ENCODE data around the gene BBIP1. TPM values are rescaled to one million over a fixed set of nuclear protein-coding genes. Genes with fewer than 3 reads are reported as not detected.

The BBIP1 gene
- polyA plus RNA-seq, 1 donor from 2014 or later = 73.3 TPM

GRCh38 chr10:110915035-110915434 lies 3.9 kb downstream of the BBIP1 start:
- Histone ChIP-seq H3K79me2 (replicated peaks; ENCODE audit: insufficient read depth, low read length) (peaks cover 14% of the 10 kb centered on the region), H3K4me3 (ENCODE audit: low read length) (no peak overlapping the region), H3K4me2 (ENCODE audit: low read length) (no peak overlapping the region), H2AFZ (ENCODE audit: low read depth, low read length) (no peak overlapping the region), H3K36me3 (ENCODE audit: insufficient read depth, low read length) (no peaks in the 10 kb centered on the region), H3K27me3 (ENCODE audit: insufficient read depth, low read depth, low read length) (no peaks in the 10 kb centered on the region), H3K9me3 (ENCODE audit: low read length) (no peaks in the 10 kb centered on the region), H3K9me2 (ENCODE audit: insufficient read depth, low read length) (no peaks in the 10 kb centered on the region), H3K9ac (ENCODE audit: low read length) (no peak overlapping the region), H3K27ac (ENCODE audit: low read length) (no peak overlapping the region), H3F3A (ENCODE audit: insufficient read depth, low read length, poor library complexity, severe bottlenecking) (no peaks in the 10 kb centered on the region), H4K20me1 (ENCODE audit: insufficient read depth) (no peaks in the 10 kb centered on the region)
- TF ChIP-seq RAD21 (conservative IDR thresholded peaks at IDR 0.05) (no peak), EZH2 (IDR thresholded peaks at IDR 0.05; ENCODE audit: borderline replicate concordance, insufficient read depth, low read length, poor library complexity, severe bottlenecking) (no peak), TAF1 (IDR thresholded peaks at IDR 0.05; ENCODE audit: low read depth) (no peak), SMC3 (conservative IDR thresholded peaks at IDR 0.05; ENCODE audit: poor library complexity) (no peak), REST (IDR thresholded peaks at IDR 0.05; ENCODE audit: borderline replicate concordance) (no peak)

- Histone ChIP-seq H3K4me2 (ENCODE audit: low read length) (no peak overlapping the region), H2AFZ (ENCODE audit: low read depth, low read length) (no peak overlapping the region), H3K9me2 (ENCODE audit: insufficient read depth, low read length) (no peaks in the 10 kb centered on the region), H3F3A (ENCODE audit: insufficient read depth, low read length, poor library complexity, severe bottlenecking) (no peaks in the 10 kb centered on the region), H3K27ac (ENCODE audit: low read length) (no peak overlapping the region), H3K79me2 (replicated peaks; ENCODE audit: insufficient read depth, low read length) (peaks cover 14% of the 10 kb centered on the region), H4K20me1 (ENCODE audit: insufficient read depth) (no peaks in the 10 kb centered on the region), H3K27me3 (ENCODE audit: insufficient read depth, low read depth, low read length) (no peaks in the 10 kb centered on the region), H3K9me3 (ENCODE audit: low read length) (no peaks in the 10 kb centered on the region), H3K36me3 (ENCODE audit: insufficient read depth, low read length) (no peaks in the 10 kb centered on the region), H3K9ac (ENCODE audit: low read length) (no peak overlapping the region), H3K4me3 (ENCODE audit: low read length) (no peak overlapping the region)
- TF ChIP-seq RAD21 (conservative IDR thresholded peaks at IDR 0.05) (no peak), CTCF (IDR thresholded peaks at IDR 0.05; ENCODE audit: poor library complexity, severe bottlenecking) (no peak), EZH2 (IDR thresholded peaks at IDR 0.05; ENCODE audit: borderline replicate concordance, insufficient read depth, low read length, poor library complexity, severe bottlenecking) (no peak), SMC3 (conservative IDR thresholded peaks at IDR 0.05; ENCODE audit: poor library complexity) (no peak), MXI1 (conservative IDR thresholded peaks at IDR 0.05; ENCODE audit: poor library complexity, severe bottlenecking) (no peak), REST (IDR thresholded peaks at IDR 0.05; ENCODE audit: borderline replicate concordance) (no peak), TAF1 (IDR thresholded peaks at IDR 0.05; ENCODE audit: low read depth) (no peak), EP300 (conservative IDR thresholded peaks at IDR 0.05; ENCODE audit: poor library complexity, severe bottlenecking) (no peak), POLR2AphosphoS5 (IDR thresholded peaks at IDR 0.05) (no peak)
Measured at GRCh38 chr10:110914431-110914830, 4.5 kb downstream of the BBIP1 start.
